GM21423 (cell line): ENCODE measurements around the gene WDR27.
"Not testable (repeated sequence)": the region's sequence is repeated elsewhere in the genome, so short reads cannot be mapped to it uniquely, and the experiment has no call there.

ENCODE experiments used
- ATAC-seq: cut with Tn5 transposase; IDR thresholded peaks from one replicate; pipeline ENCODE4 v1.9.1; 2021; ENCODE audit warnings: mild to moderate bottlenecking, moderate library complexity; ENCODE audit not compliant: unreplicated experiment

Gene WDR27

GRCh38 chr6:169533301-169534038, 168.4 kb downstream of the WDR27 start:
- no peak for ATAC-seq

- no peak for ATAC-seq
These were observed 171.1 kb downstream of the WDR27 start for GRCh38 chr6:169530752-169531123.

GRCh38 chr6:169529931-169530751, 171.7 kb downstream of the WDR27 start:
- ATAC-seq = no peak

GRCh38 chr6:169528755-169529154, 173.1 kb downstream of the WDR27 start:
- ATAC-seq = no peak

- ATAC-seq = no peak
These were observed 174.5 kb downstream of the WDR27 start for GRCh38 chr6:169527306-169527705.

GRCh38 chr6:169521825-169522224, 180.0 kb downstream of the WDR27 start:
- ATAC-seq = no peak

GRCh38 chr6:169520104-169520503, 181.7 kb downstream of the WDR27 start:
- ATAC-seq = no peak

GRCh38 chr6:169518451-169518850, 183.4 kb downstream of the WDR27 start:
- ATAC-seq = no peak

- ATAC-seq = no peak
These were observed 188.2 kb downstream of the WDR27 start for GRCh38 chr6:169513478-169514193.

- ATAC-seq = not testable (repeated sequence)
These were observed 190.0 kb downstream of the WDR27 start for GRCh38 chr6:169511785-169512184.

- no peak for ATAC-seq
These were observed 191.0 kb downstream of the WDR27 start for GRCh38 chr6:169510871-169511270.

GRCh38 chr6:169508452-169508851, 193.4 kb downstream of the WDR27 start:
- ATAC-seq = no peak

GRCh38 chr6:169503422-169504152, 198.2 kb downstream of the WDR27 start:
- no peak for ATAC-seq

GRCh38 chr6:169502445-169502844, 199.4 kb downstream of the WDR27 start:
- ATAC-seq = no peak

GRCh38 chr6:169501777-169502313, 200.0 kb downstream of the WDR27 start:
- no peak for ATAC-seq

- no peak for ATAC-seq
These were observed 200.7 kb downstream of the WDR27 start for GRCh38 chr6:169501128-169501527.

- ATAC-seq = no peak
These were observed 201.1 kb downstream of the WDR27 start for GRCh38 chr6:169500688-169501087.

- no peak for ATAC-seq
These were observed 202.0 kb downstream of the WDR27 start for GRCh38 chr6:169499848-169500247.

- ATAC-seq = no peak
These were observed 202.8 kb downstream of the WDR27 start for GRCh38 chr6:169498916-169499513.

GRCh38 chr6:169495601-169496000, 206.2 kb downstream of the WDR27 start:
- ATAC-seq = no peak
